GM18505 (cell line): ENCODE data around the gene ATP10A.
A peak's percentile ranks its signal among the peaks of the same experiment; 100 is the strongest.

ENCODE experiments used
- ATAC-seq: cut with Tn5 transposase; IDR thresholded peaks from one replicate; pipeline ENCODE4 v1.9.1; 2021; ENCODE audit not compliant: unreplicated experiment
- POLR2A ChIP-seq: IDR thresholded peaks from 4 replicates; pipeline ENCODE4 v1.6.1; 2011; ENCODE audit warnings: borderline replicate concordance; ENCODE audit not compliant: insufficient read depth, insufficient read length; ENCODE audit errors: extremely low read depth

ATP10A gene

GRCh38 chr15:25730918-25731317 lies 132.2 kb downstream of the ATP10A start:
- no peak for TF ChIP-seq POLR2A
- ATAC-seq = no peak

- ATAC-seq = no peak
- TF ChIP-seq POLR2A = no peak
These were observed 134.3 kb downstream of the ATP10A start for GRCh38 chr15:25728816-25729215.

GRCh38 chr15:25727867-25728600 lies 135.1 kb downstream of the ATP10A start:
- TF ChIP-seq POLR2A = no peak
- no peak for ATAC-seq

DNA sequence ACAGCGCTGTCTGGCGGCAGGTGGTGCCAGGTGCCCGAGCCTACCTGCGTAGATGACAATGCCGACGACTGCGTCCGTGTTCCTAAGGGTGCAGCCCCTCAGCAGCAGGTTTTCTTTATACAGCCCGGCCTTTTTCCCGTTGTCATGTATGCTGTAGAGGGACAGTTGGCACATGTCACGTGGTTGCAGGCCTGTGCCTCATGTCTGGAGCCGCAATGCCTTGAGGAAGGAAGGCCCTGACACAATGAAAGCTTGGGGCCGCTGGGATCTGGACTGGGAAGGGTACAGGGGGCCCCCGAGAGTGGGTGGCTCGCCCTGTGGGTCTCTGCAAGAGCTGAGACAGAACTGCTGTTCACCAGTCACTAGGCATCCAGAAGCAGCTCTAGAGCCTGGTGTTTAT lies 136.0 kb downstream of the ATP10A start:
- ATAC-seq = no peak
- no peak for TF ChIP-seq POLR2A

- ATAC-seq = no peak
- TF ChIP-seq POLR2A = no peak
These were observed 137.4 kb downstream of the ATP10A start for GRCh38 chr15:25725758-25726157.

- no peak for TF ChIP-seq POLR2A
These were observed 138.2 kb downstream of the ATP10A start for GRCh38 chr15:25724899-25725298.

GRCh38 chr15:25721605-25721955 lies 141.5 kb downstream of the ATP10A start:
- no peak for ATAC-seq
- no peak for TF ChIP-seq POLR2A

More at GRCh38 chr15:25724899-25725298, 138.2 kb downstream of the ATP10A start:
- no peak for ATAC-seq

- no peak for ATAC-seq
- TF ChIP-seq POLR2A = no peak
These were observed 143.8 kb downstream of the ATP10A start for GRCh38 chr15:25719101-25719985.

GRCh38 chr15:25718597-25718996 lies 144.5 kb downstream of the ATP10A start:
- TF ChIP-seq POLR2A = no peak
- ATAC-seq = no peak

GRCh38 chr15:25718169-25718536 lies 145.0 kb downstream of the ATP10A start:
- ATAC-seq = peak; percentile 16

GRCh38 chr15:25717457-25718168 lies 145.5 kb downstream of the ATP10A start:
- peak; percentile 80 for ATAC-seq
- no peak for TF ChIP-seq POLR2A

More at GRCh38 chr15:25718169-25718536, 145.0 kb downstream of the ATP10A start:
- TF ChIP-seq POLR2A = no peak

- ATAC-seq = no peak
- TF ChIP-seq POLR2A = no peak
These were observed 146.0 kb downstream of the ATP10A start for GRCh38 chr15:25717127-25717456.

- ATAC-seq = no peak
- no peak for TF ChIP-seq POLR2A
These were observed 146.6 kb downstream of the ATP10A start for GRCh38 chr15:25716414-25717126.
